ENCODE data around the gene INSM1.

GRCh38 chr20:20415321-20415720, 47.4 kb downstream of the INSM1 start:
- TF ChIP-seq CTCF (IDR thresholded peaks at IDR 0.05) (no peak), POLR2A (IDR thresholded peaks at IDR 0.05) (no peak), EP300 (IDR thresholded peaks at IDR 0.05) (no peak)
